MCF 10A (cell line): ENCODE measurements around the gene NUP50. TPM values are rescaled to one million over a fixed set of nuclear protein-coding genes. Genes with fewer than 3 reads are reported as not detected.
A peak's percentile ranks its signal among the peaks of the same experiment; 100 is the strongest.

Source experiments
- BruUV-seq: library from RNA; stranded (reverse); fragments of 400-500 nt; replicated peaks from 2 replicates; lab custom pipeline; 2021; lab: Mats Ljungman, UMichigan
- CTCF ChIA-PET: fragments of 300-600 bp; sonication (Branson Sonifier 250); formaldehyde crosslinking; extraction: SDS; loops from one replicate; lab custom pipeline; 2021; ENCODE audit warnings: antibody characterized with exemption, inconsistent platforms; lab: Yijun Ruan, JAX
- POLR2A ChIA-PET: fragments of 300-600, 350-650 bp; sonication (Branson Sonifier 250); formaldehyde crosslinking; extraction: SDS; loops from one replicate; lab custom pipeline; 2020; ENCODE audit warnings: antibody characterized with exemption, inconsistent platforms; lab: Yijun Ruan, JAX
- DNase-seq: peaks from one replicate; pipeline ENCODE4 v3.0.0-alpha.2; 2018; ENCODE audit not compliant: unreplicated experiment
- H3K27ac Mint-ChIP-seq: one replicate; pipeline ENCODE4 v1.8.0; 2022; ENCODE audit warnings: mild to moderate bottlenecking, low read depth, mixed read lengths; ENCODE audit not compliant: unreplicated experiment
- H3K27me3 Mint-ChIP-seq: one replicate; pipeline ENCODE4 v1.8.0; 2022; ENCODE audit warnings: mixed read lengths; ENCODE audit not compliant: insufficient read depth, unreplicated experiment
- H3K36me3 Mint-ChIP-seq: one replicate; pipeline ENCODE4 v1.8.0; 2022; ENCODE audit warnings: mild to moderate bottlenecking, moderate library complexity, mixed read lengths; ENCODE audit not compliant: insufficient read depth, unreplicated experiment
- H3K4me1 Mint-ChIP-seq: one replicate; pipeline ENCODE4 v1.8.0; 2022; ENCODE audit warnings: mixed read lengths; ENCODE audit not compliant: insufficient read depth, unreplicated experiment
- H3K4me3 Mint-ChIP-seq: one replicate; pipeline ENCODE4 v1.8.0; 2022; ENCODE audit warnings: mild to moderate bottlenecking, moderate library complexity, mixed read lengths; ENCODE audit not compliant: unreplicated experiment
- H3K9me3 Mint-ChIP-seq: one replicate; pipeline ENCODE4 v1.8.0; 2022; ENCODE audit warnings: mixed read lengths; ENCODE audit not compliant: unreplicated experiment
- CTCF ChIP-seq: fragments of 200-600 bp; IDR thresholded peaks from one replicate; pipeline ENCODE4 v1.8.0; 2022; ENCODE audit warnings: antibody characterized with exemption, mild to moderate bottlenecking; ENCODE audit not compliant: unreplicated experiment
- intact Hi-C: fragments of 100-400 bp; cut with micrococcal nuclease; formaldehyde crosslinking; loops from 2 replicates; pipeline ENCODE4 v1.14.1; 2022
- total RNA-seq: library from RNA; stranded (reverse); gene quantifications from 2 replicates; pipeline ENCODE4 v1.2.3, GENCODE V29; 2022

The NUP50 gene
- total RNA-seq, 1 experiment from 2014 or later = 70.3 TPM

- no TSS peak for BruUV-seq
- Mint-ChIP-seq H3K27me3 (no peaks in the 10 kb centered on the region), H3K4me1 (peaks cover 49% of the 10 kb centered on the region), H3K36me3 (peaks cover 81% of the 10 kb centered on the region), H3K27ac (peak overlapping the region; percentile 55), H3K4me3 (no peak overlapping the region), H3K9me3 (no peaks in the 10 kb centered on the region)
- no peak for TF ChIP-seq CTCF
- DNase-seq = no peak
- ChIA-PET CTCF (interaction anchor here (0.7 kb wide), 1 partner anchor 10 kb away, joined by 3 read pairs; no protein-coding TSS in a partner anchor), POLR2A (no interaction called here)
- intact Hi-C loops = no loop called here
Measured at GRCh38 chr22:45155050-45155840, 8.5 kb upstream of the NUP50 start.

DNA sequence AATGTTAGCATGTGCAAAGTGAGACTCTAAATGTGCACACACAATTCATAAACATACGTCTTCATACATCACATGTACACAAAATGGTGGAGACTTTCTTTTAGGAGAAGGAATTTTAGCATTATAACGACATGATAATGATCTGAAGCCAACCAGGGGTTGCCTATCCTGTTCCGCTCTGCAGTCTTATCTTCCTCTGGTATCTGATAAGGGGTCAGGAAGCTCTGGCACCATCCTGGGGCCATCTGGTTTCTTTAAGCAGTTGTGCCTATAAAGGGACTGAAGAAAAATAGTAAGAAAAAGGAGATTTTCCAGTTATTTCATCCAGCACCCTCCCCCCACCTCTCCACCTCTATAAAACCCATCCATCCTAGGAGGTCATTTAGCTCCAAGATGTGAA lies 5.8 kb upstream of the NUP50 start:
- POLR2A ChIA-PET = interaction anchor here (0.7 to 1.9 kb wide), 5 partner anchors 8 to 469 kb away, joined by 3 to 6 read pairs (median 4); no protein-coding TSS in a partner anchor
- Mint-ChIP-seq H3K4me3 (no peak overlapping the region), H3K36me3 (peaks cover 72% of the 10 kb centered on the region), H3K27me3 (no peaks in the 10 kb centered on the region), H3K27ac (peak overlapping the region; percentile 88), H3K9me3 (no peaks in the 10 kb centered on the region), H3K4me1 (peaks cover 55% of the 10 kb centered on the region)
- TF ChIP-seq CTCF = no peak
- BruUV-seq = no TSS peak
- intact Hi-C loops = no loop called here
- CTCF ChIA-PET = interaction anchor here (1.1 kb wide), 1 partner anchor 25 kb away, joined by 3 read pairs; no protein-coding TSS in a partner anchor
- DNase-seq = no peak

DNA sequence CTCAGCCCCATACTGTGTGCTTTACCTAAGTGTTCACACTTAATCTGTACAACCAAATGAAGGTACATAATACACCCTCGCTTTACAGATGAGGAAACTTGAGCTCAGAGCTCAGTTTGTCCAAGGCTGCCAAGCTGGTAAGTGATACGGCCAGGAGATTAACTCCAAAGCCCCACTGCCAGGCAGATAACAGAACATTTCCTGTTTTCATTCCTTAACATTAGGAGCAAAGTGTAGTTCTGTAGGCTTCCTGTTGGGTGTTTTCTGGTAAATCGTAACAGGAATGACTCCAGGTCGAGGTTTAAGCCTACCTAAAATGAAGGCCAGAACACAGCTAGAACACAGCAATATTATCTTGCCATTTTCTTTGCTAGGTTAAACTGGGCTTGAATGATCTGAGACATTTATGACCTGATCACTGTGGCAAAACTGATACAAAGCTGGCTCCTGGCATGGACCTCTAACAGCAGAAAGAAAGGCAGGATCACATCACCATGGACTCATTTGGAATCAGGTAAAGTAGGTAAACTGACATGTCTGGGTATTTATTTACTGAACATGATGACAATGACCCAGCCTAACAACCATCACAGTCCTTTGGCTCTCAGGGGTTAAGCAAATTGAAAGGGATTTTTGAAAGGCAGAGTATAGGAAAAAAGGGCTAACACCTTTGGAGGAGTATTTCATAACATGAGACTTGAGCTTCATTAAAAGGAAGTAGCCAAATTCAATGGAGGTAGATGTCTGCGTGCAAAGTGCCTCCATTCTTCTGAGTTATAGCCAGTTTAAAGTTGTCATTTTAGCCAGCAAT lies 3.9 kb upstream of the NUP50 start:
- DNase-seq = peak; percentile 43
- BruUV-seq = no TSS peak
- POLR2A ChIA-PET = interaction anchor here (0.6 to 1.9 kb wide), 14 partner anchors 10 to 799 kb away, joined by 3 to 6 read pairs (median 3); no protein-coding TSS in a partner anchor
- intact Hi-C loops = loop anchor here (5.0 to 10.0 kb wide), 2 partner anchors 102 to 185 kb away; no protein-coding TSS in a partner anchor
- Mint-ChIP-seq H3K27ac (peak overlapping the region; percentile 88), H3K36me3 (peaks cover 62% of the 10 kb centered on the region), H3K4me3 (peak overlapping the region; percentile 43), H3K27me3 (no peaks in the 10 kb centered on the region), H3K9me3 (no peaks in the 10 kb centered on the region), H3K4me1 (peaks cover 51% of the 10 kb centered on the region)
- no peak for TF ChIP-seq CTCF
- CTCF ChIA-PET = interaction anchor here (0.6 to 1.7 kb wide), 6 partner anchors 10 to 474 kb away, joined by 3 to 5 read pairs (median 4); no protein-coding TSS in a partner anchor

DNA sequence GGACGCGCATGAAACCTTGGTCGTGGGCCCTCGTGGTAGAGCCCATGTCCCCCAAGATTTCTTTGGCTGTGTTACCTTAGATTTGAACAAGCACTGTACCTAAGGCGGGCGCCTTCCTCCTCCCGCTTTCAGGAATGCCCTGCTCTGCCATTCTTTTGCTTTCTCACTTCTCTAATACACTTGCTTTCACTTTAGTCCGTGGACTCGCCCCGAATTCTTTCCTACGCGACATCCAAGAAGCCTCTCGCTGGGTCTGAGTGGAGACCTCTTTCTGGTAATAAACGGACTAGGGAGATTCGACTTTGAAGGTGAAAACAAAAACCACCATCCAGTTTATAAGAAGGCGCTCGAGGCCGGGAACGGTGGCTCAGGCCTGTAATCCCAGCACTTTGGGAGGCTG lies 1.2 kb upstream of the NUP50 start:
- Mint-ChIP-seq H3K36me3 (peaks cover 53% of the 10 kb centered on the region), H3K27me3 (no peaks in the 10 kb centered on the region), H3K27ac (peak overlapping the region; percentile 97), H3K4me1 (peaks cover 51% of the 10 kb centered on the region), H3K4me3 (peak overlapping the region; percentile 91), H3K9me3 (no peaks in the 10 kb centered on the region)
- POLR2A ChIA-PET = interaction anchor here (1.4 to 3.8 kb wide), 5 partner anchors 12 to 72 kb away, joined by 4 to 32 read pairs (median 6); no protein-coding TSS in a partner anchor
- peak; percentile 35 for DNase-seq
- TF ChIP-seq CTCF = no peak
- BruUV-seq = TSS peak; percentile 51
- intact Hi-C loops = loop anchor here (2.0 to 10.0 kb wide), 4 partner anchors 58 to 188 kb away; no protein-coding TSS in a partner anchor
- CTCF ChIA-PET = no interaction called here
